Kidney (tissue), 14 donors: Measurements from ENCODE around the gene FOS. TPM values are rescaled to one million over a fixed set of nuclear protein-coding genes. Genes with fewer than 3 reads are reported as not detected.
A peak's percentile ranks its signal among the peaks of the same experiment; 100 is the strongest.

Source experiments
- DNase-seq, 5 donors: peaks; one replicate each; pipeline ENCODE4 v3.0.0-alpha.2; 2013 to 2020
- FAIRE-seq: peaks from 2 replicates; lab custom pipeline; 2012; peaks lifted over from hg19 to GRCh38; lab: Jason Lieb, UNC
- H3K27ac ChIP-seq, 2 donors: one replicate each; pipeline ENCODE4 v1.7.0; 2013; ENCODE audit warnings: low read depth in 2 of 2, low read length in 2 of 2, inconsistent platforms in 1 of 2
- H3K27me3 ChIP-seq: one replicate; pipeline ENCODE4 v1.7.1; 2013; ENCODE audit warnings: low read length, inconsistent platforms; ENCODE audit not compliant: control insufficient read depth, insufficient read depth
- H3K36me3 ChIP-seq, 3 donors: one replicate each; pipeline versions ENCODE4 v1.7.0 to v1.7.1; 2013; ENCODE audit warnings: low read length in 3 of 3, control low read depth in 1 of 3, inconsistent platforms in 1 of 3; ENCODE audit not compliant: insufficient read depth in 3 of 3, control insufficient read depth in 2 of 3
- H3K4me1 ChIP-seq, 3 donors: one replicate each; pipeline versions ENCODE4 v1.7.0 to v1.7.1; 2013; ENCODE audit warnings: low read length in 3 of 3, inconsistent platforms in 1 of 3, low read depth in 1 of 3; ENCODE audit not compliant: control insufficient read depth in 2 of 3, insufficient read depth in 2 of 3
- H3K4me3 ChIP-seq, 3 donors: one replicate each; pipeline versions ENCODE4 v1.7.0 to v1.8.1; 2013; ENCODE audit warnings: low read length in 3 of 3, control low read depth in 1 of 3, inconsistent platforms in 1 of 3
- H3K9ac ChIP-seq, 3 donors: one replicate each; pipeline versions ENCODE4 v1.7.0 to v1.7.1; 2013; ENCODE audit warnings: low read length in 3 of 3, control low read depth in 1 of 3, inconsistent platforms in 1 of 3
- H3K9me3 ChIP-seq, 3 donors: one replicate each; pipeline versions ENCODE4 v1.7.0 to v1.7.1; 2013; ENCODE audit warnings: low read length in 3 of 3, control low read depth in 1 of 3, inconsistent platforms in 1 of 3; ENCODE audit not compliant: control insufficient read depth in 2 of 3, insufficient read depth in 1 of 3
- CTCF ChIP-seq: IDR thresholded peaks from 3 replicates; pipeline ENCODE4 v1.5.1; 2012; ENCODE audit warnings: mild to moderate bottlenecking, moderate library complexity, borderline replicate concordance; ENCODE audit not compliant: insufficient read depth; ENCODE audit errors: extremely low read depth
- intact Hi-C: fragments of 100-400 bp; cut with DNase I; formaldehyde crosslinking; loops from one replicate; pipeline ENCODE4 v1.11.1; 2022
- polyA plus RNA-seq: library from polyadenylated mRNA; stranded (reverse); fragments of 350-450 nt; fragmentation: Illumina TruSeq; extraction: RNeasy Lipid Tissue Mini Kit (QIAGEN cat#74804); gene quantifications from one replicate; pipeline ENCODE4 v1.2.3, GENCODE V29; 2014; ENCODE audit warnings: low read depth, low replicate concordance; ENCODE audit not compliant: insufficient read depth
- total RNA-seq: library from RNA; stranded (reverse); fragmentation: NEBNext Ultra II Directional; extraction: Animal tissue kit (Norgen Biotek cat#: 25700); gene quantifications from one replicate; pipeline ENCODE4 v1.2.1, GENCODE V29; 2021
- donor health status: control.
- donor health status: control.
- donor health status: control.
- donor health status: control.
- donor health status: control.
- donor health status: DM: yes; HTN: yes; CAD: no.
- donor health status: Normal renal cell carcinoma (clear cell type).

The FOS gene
- total and polyA plus RNA-seq, 2 donors from 2014 or later = 116 to 193 TPM

- intact Hi-C loops = no loop called here
Measured at GRCh38 chr14:75292101-75292563, 13.5 kb downstream of the FOS start.

GRCh38 chr14:75292886-75293285, 14.3 kb downstream of the FOS start:
- DNase-seq = no peak
- no peak for FAIRE-seq

More at GRCh38 chr14:75292101-75292563, 13.5 kb downstream of the FOS start:
- Histone ChIP-seq H3K36me3 (no peaks in the 10 kb centered on the region), H3K9me3 (no peaks in the 10 kb centered on the region), H3K4me3 (no peak overlapping the region), H3K27me3 (no peaks in the 10 kb centered on the region), H3K4me1 (peaks cover 5 to 10% (median 7%) of the 10 kb centered on the region in 3 donors), H3K27ac (no peak overlapping the region), H3K9ac (no peak overlapping the region)
- no peak for TF ChIP-seq CTCF
- no peak for FAIRE-seq
- DNase-seq = no peak

GRCh38 chr14:75293920-75294648, 15.5 kb downstream of the FOS start:
- Histone ChIP-seq H3K27ac (peak overlapping the region; percentile 92 to 97), H3K27me3 (no peaks in the 10 kb centered on the region), H3K9me3 (no peaks in the 10 kb centered on the region), H3K9ac (peak overlapping the region; percentile 69 to 93 (median 85)), H3K4me3 (peak overlapping the region; percentile 76 to 84 (median 78)), H3K36me3 (no peaks in the 10 kb centered on the region), H3K4me1 (peaks cover 5 to 10% (median 7%) of the 10 kb centered on the region in 3 donors)
- intact Hi-C loops = no loop called here
- no peak for TF ChIP-seq CTCF
- FAIRE-seq (no peak), DNase-seq (peak; percentile 98)

More at GRCh38 chr14:75292886-75293285, 14.3 kb downstream of the FOS start:
- Histone ChIP-seq H3K27me3 (no peaks in the 10 kb centered on the region), H3K9me3 (no peaks in the 10 kb centered on the region), H3K27ac (no peak overlapping the region), H3K4me3 (no peak overlapping the region), H3K4me1 (peaks cover 5 to 10% (median 7%) of the 10 kb centered on the region in 3 donors), H3K36me3 (no peaks in the 10 kb centered on the region), H3K9ac (peak overlapping the region in 1 of 3 donors; percentile 67)
- no peak for TF ChIP-seq CTCF
- intact Hi-C loops = no loop called here
